Measurements from ENCODE around the gene CAMSAP3.

GRCh38 chr19:7661744-7662538 is 66.3 kb downstream of the CAMSAP3 start:
- TF ChIP-seq POLR2A (IDR thresholded peaks at IDR 0.05) (no peak), CTCF (IDR thresholded peaks at IDR 0.05) (no peak)

Measured in body of pancreas (tissue), 4 donors.